SU-DHL-6 (cell line): Measurements from ENCODE around the gene NAT16.
"Not testable (repeated sequence)": the region's sequence is repeated elsewhere in the genome, so short reads cannot be mapped to it uniquely, and the experiment has no call there.

ENCODE experiments used
- H2AFZ ChIP-seq: fragments of 200-600 bp; sonication (generic); 2 replicates; pipeline ENCODE4 v1.6.1; 2014; ENCODE audit warnings: low read depth, mild to moderate bottlenecking, moderate library complexity, mixed read lengths, antibody characterized with exemption, low read length; ENCODE audit not compliant: severe bottlenecking
- H3F3A ChIP-seq: fragments of 200-600 bp; shearing (Covaris generic); 2 replicates; pipeline ENCODE4 v1.6.0; 2016; ENCODE audit warnings: antibody characterized with exemption, mild to moderate bottlenecking; ENCODE audit not compliant: insufficient read depth
- H3K27ac ChIP-seq: fragments of 200-600 bp; sonication (generic); 2 replicates; pipeline ENCODE4 v1.5.1; 2016; ENCODE audit warnings: low read depth, mild to moderate bottlenecking, low read length, moderate library complexity, mixed read lengths
- H3K27me3 ChIP-seq: fragments of 200-600 bp; sonication (generic), shearing (Covaris generic); 2 replicates; pipeline ENCODE4 v1.6.0; 2014; ENCODE audit warnings: mild to moderate bottlenecking, low read length
- H3K36me3 ChIP-seq: fragments of 200-600 bp; sonication (generic); 2 replicates; pipeline ENCODE4 v1.6.1; 2014; ENCODE audit warnings: mild to moderate bottlenecking, low read length, mixed read lengths
- H3K4me2 ChIP-seq: fragments of 300-600, 200-600 bp; shearing (Covaris generic), sonication (generic); 2 replicates; pipeline ENCODE4 v1.6.0; 2014; ENCODE audit warnings: low read length, low read depth, mild to moderate bottlenecking; ENCODE audit not compliant: poor library complexity, severe bottlenecking
- H3K4me3 ChIP-seq: fragments of 200-600 bp; sonication (generic); 2 replicates; pipeline ENCODE4 v1.5.1; 2014; ENCODE audit warnings: antibody characterized with exemption, low read length, mild to moderate bottlenecking, mixed read lengths; ENCODE audit not compliant: insufficient read depth, poor library complexity, severe bottlenecking
- H3K79me2 ChIP-seq: fragments of 200-600 bp; sonication (generic); 2 replicates; pipeline ENCODE4 v1.6.1; 2014; ENCODE audit warnings: mild to moderate bottlenecking, low read length, moderate library complexity; ENCODE audit not compliant: insufficient read depth
- H3K9ac ChIP-seq: fragments of 200-600 bp; sonication (generic); 2 replicates; pipeline ENCODE4 v1.7.0; 2014; ENCODE audit warnings: mild to moderate bottlenecking, low read length
- H3K9me2 ChIP-seq: fragments of 200-600 bp; sonication (generic); replicated peaks from 2 replicates; pipeline ENCODE4 v1.6.1; 2014; ENCODE audit warnings: low read length; ENCODE audit not compliant: insufficient read depth
- H3K9me3 ChIP-seq: fragments of 200-600 bp; sonication (generic); 2 replicates; pipeline ENCODE4 v1.6.1; 2014; ENCODE audit warnings: low read length, mixed read lengths; ENCODE audit not compliant: insufficient read depth
- H4K20me1 ChIP-seq: fragments of 200-600 bp; sonication (generic); 2 replicates; pipeline ENCODE4 v1.6.1; 2014; ENCODE audit warnings: low read depth, mild to moderate bottlenecking, antibody characterized with exemption, low read length, moderate library complexity, mixed read lengths
- CTCF ChIP-seq: fragments of 200-600 bp; sonication (generic); IDR thresholded peaks from one replicate; pipeline ENCODE4 v1.5.1; 2017; ENCODE audit warnings: antibody characterized with exemption, mild to moderate bottlenecking, low read length, moderate library complexity; ENCODE audit not compliant: insufficient read depth, poor library complexity, severe bottlenecking
- EZH2phosphoT487 ChIP-seq: fragments of 200-600 bp; sonication (generic), shearing (Covaris generic); conservative IDR thresholded peaks from 2 replicates; pipeline ENCODE4 v1.6.1; 2018; ENCODE audit warnings: mild to moderate bottlenecking, antibody characterized with exemption, low read length, moderate library complexity, mixed read lengths

Gene NAT16

GRCh38 chr7:101122933-101123702, 57.0 kb downstream of the NAT16 start:
- H3K9me2 ChIP-seq: no peaks in the 10 kb centered on the region
- no peaks in the 10 kb centered on the region for H3K36me3 ChIP-seq
- no peaks in the 10 kb centered on the region for H3F3A ChIP-seq
- H3K27ac ChIP-seq: no peak overlapping the region
- no peaks in the 10 kb centered on the region for H3K27me3 ChIP-seq
- H3K9me3 ChIP-seq: no peaks in the 10 kb centered on the region
- H4K20me1 ChIP-seq: no peaks in the 10 kb centered on the region
- TF ChIP-seq CTCF (no peak), EZH2phosphoT487 (no peak)
- no peak overlapping the region for H3K4me2 ChIP-seq
- no peak overlapping the region for H3K9ac ChIP-seq
- no peak overlapping the region for H3K4me3 ChIP-seq
- no peaks in the 10 kb centered on the region for H3K79me2 ChIP-seq
- H2AFZ ChIP-seq: no peak overlapping the region

GRCh38 chr7:101121991-101122932, 57.8 kb downstream of the NAT16 start:
- Histone ChIP-seq H3K27me3 (no peaks in the 10 kb centered on the region), H3K79me2 (no peaks in the 10 kb centered on the region), H3F3A (no peaks in the 10 kb centered on the region), H3K27ac (no peak overlapping the region), H3K36me3 (no peaks in the 10 kb centered on the region), H2AFZ (no peak overlapping the region), H3K9ac (no peak overlapping the region), H3K9me2 (no peaks in the 10 kb centered on the region), H3K9me3 (no peaks in the 10 kb centered on the region), H3K4me2 (no peak overlapping the region), H3K4me3 (no peak overlapping the region), H4K20me1 (no peaks in the 10 kb centered on the region)
- TF ChIP-seq CTCF (no peak), EZH2phosphoT487 (no peak)

GRCh38 chr7:101121631-101121990, 58.5 kb downstream of the NAT16 start:
- H2AFZ ChIP-seq, H3K36me3 ChIP-seq, H3K4me2 ChIP-seq, H3F3A ChIP-seq, H3K27me3 ChIP-seq, H3K9me2 ChIP-seq, H3K4me3 ChIP-seq, H3K9ac ChIP-seq, H3K27ac ChIP-seq, H4K20me1 ChIP-seq, H3K79me2 ChIP-seq, H3K9me3 ChIP-seq: not testable (repeated sequence)
